ENCODE results near the gene TAF12.
A peak's percentile ranks its signal among the peaks of the same experiment; 100 is the strongest.

TAF12 gene

GRCh38 chr1:28644494-28644893, 1.6 kb upstream of the TAF12 start:
- DNase-seq (ENCODE audit: low read depth, low spot score), result no peak
- Histone ChIP-seq H3K4me1 (ENCODE audit: control insufficient read depth, insufficient read depth, low read length) (no peaks in the 10 kb centered on the region), H3K27ac (ENCODE audit: low read length) (no peak overlapping the region), H3K27me3 (ENCODE audit: control insufficient read depth, insufficient read depth, low read length) (no peaks in the 10 kb centered on the region), H3K9me3 (ENCODE audit: control insufficient read depth, insufficient read depth, low read length) (no peaks in the 10 kb centered on the region), H3K36me3 (ENCODE audit: control insufficient read depth, insufficient read depth, low read length) (no peaks in the 10 kb centered on the region), H3K4me3 (ENCODE audit: low read length) (no peak overlapping the region)
- 100% methylated on average over 1 of the region's 3 CpGs for whole genome bisulfite sequencing (ENCODE audit: insufficient coverage, insufficient read length)

- no peak overlapping the region for H3K27ac ChIP-seq (ENCODE audit: low read length)
- DNase-seq (ENCODE audit: low read depth, low spot score), result no peak
- H3K4me3 ChIP-seq (ENCODE audit: low read length), result peak overlapping the region; percentile 60
- no peaks in the 10 kb centered on the region for H3K9me3 ChIP-seq (ENCODE audit: control insufficient read depth, insufficient read depth, low read length)
- H3K4me1 ChIP-seq (ENCODE audit: control insufficient read depth, insufficient read depth, low read length), result no peaks in the 10 kb centered on the region
- H3K27me3 ChIP-seq (ENCODE audit: control insufficient read depth, insufficient read depth, low read length), result no peaks in the 10 kb centered on the region
- WGBS (ENCODE audit: insufficient coverage, insufficient read length), result no CpG with 5 or more reads among the region's 26 CpGs
- no peaks in the 10 kb centered on the region for H3K36me3 ChIP-seq (ENCODE audit: control insufficient read depth, insufficient read depth, low read length)
Observed at GRCh38 chr1:28642056-28642846, 616 bp downstream of the TAF12 start.

- Histone ChIP-seq H3K27ac (ENCODE audit: low read length) (no peak overlapping the region), H3K4me3 (ENCODE audit: low read length) (no peak overlapping the region), H3K9me3 (ENCODE audit: control insufficient read depth, insufficient read depth, low read length) (no peaks in the 10 kb centered on the region), H3K27me3 (ENCODE audit: control insufficient read depth, insufficient read depth, low read length) (no peaks in the 10 kb centered on the region), H3K36me3 (ENCODE audit: control insufficient read depth, insufficient read depth, low read length) (no peaks in the 10 kb centered on the region), H3K4me1 (ENCODE audit: control insufficient read depth, insufficient read depth, low read length) (no peaks in the 10 kb centered on the region)
- WGBS (ENCODE audit: insufficient coverage, insufficient read length), result no CpG with 5 or more reads among the region's 1 CpG
- no peak for DNase-seq (ENCODE audit: low read depth, low spot score)
Observed at GRCh38 chr1:28640766-28641165, 2.1 kb downstream of the TAF12 start.

GRCh38 chr1:28632560-28632959, 10.3 kb downstream of the TAF12 start:
- H3K4me3 ChIP-seq (ENCODE audit: low read length), result no peak overlapping the region
- no peak for DNase-seq (ENCODE audit: low read depth, low spot score)
- no peaks in the 10 kb centered on the region for H3K4me1 ChIP-seq (ENCODE audit: control insufficient read depth, insufficient read depth, low read length)
- no peaks in the 10 kb centered on the region for H3K9me3 ChIP-seq (ENCODE audit: control insufficient read depth, insufficient read depth, low read length)
- H3K27me3 ChIP-seq (ENCODE audit: control insufficient read depth, insufficient read depth, low read length), result no peaks in the 10 kb centered on the region
- H3K36me3 ChIP-seq (ENCODE audit: control insufficient read depth, insufficient read depth, low read length), result no peaks in the 10 kb centered on the region
- no CpG with 5 or more reads among the region's 4 CpGs for WGBS (ENCODE audit: insufficient coverage, insufficient read length)
- no peak overlapping the region for H3K27ac ChIP-seq (ENCODE audit: low read length)

- no peaks in the 10 kb centered on the region for H3K4me1 ChIP-seq (ENCODE audit: control insufficient read depth, insufficient read depth, low read length)
- H3K4me3 ChIP-seq (ENCODE audit: low read length), result no peak overlapping the region
- no peaks in the 10 kb centered on the region for H3K27me3 ChIP-seq (ENCODE audit: control insufficient read depth, insufficient read depth, low read length)
- H3K9me3 ChIP-seq (ENCODE audit: control insufficient read depth, insufficient read depth, low read length), result no peaks in the 10 kb centered on the region
- 92% methylated on average over 1 of the region's 1 CpG for WGBS (ENCODE audit: insufficient coverage, insufficient read length)
- no peak overlapping the region for H3K27ac ChIP-seq (ENCODE audit: low read length)
- H3K36me3 ChIP-seq (ENCODE audit: control insufficient read depth, insufficient read depth, low read length), result no peaks in the 10 kb centered on the region
- DNase-seq (ENCODE audit: low read depth, low spot score), result no peak
Observed at GRCh38 chr1:28631713-28632112, 11.2 kb downstream of the TAF12 start.

- H3K27ac ChIP-seq (ENCODE audit: low read length), result no peak overlapping the region
- no peak overlapping the region for H3K4me3 ChIP-seq (ENCODE audit: low read length)
- DNase-seq (ENCODE audit: low read depth, low spot score), result no peak
- no peaks in the 10 kb centered on the region for H3K27me3 ChIP-seq (ENCODE audit: control insufficient read depth, insufficient read depth, low read length)
- peaks cover 6% of the 10 kb centered on the region; the same call in 1 of the 2 replicates for H3K36me3 ChIP-seq (ENCODE audit: control insufficient read depth, insufficient read depth, low read length)
- WGBS (ENCODE audit: insufficient coverage, insufficient read length), result no CpG with 5 or more reads among the region's 5 CpGs
- no peaks in the 10 kb centered on the region for H3K4me1 ChIP-seq (ENCODE audit: control insufficient read depth, insufficient read depth, low read length)
- H3K9me3 ChIP-seq (ENCODE audit: control insufficient read depth, insufficient read depth, low read length), result no peaks in the 10 kb centered on the region
Observed at GRCh38 chr1:28613175-28613574, 29.7 kb downstream of the TAF12 start.

GRCh38 chr1:28606771-28607170, 36.1 kb downstream of the TAF12 start:
- WGBS (ENCODE audit: insufficient coverage, insufficient read length), result no CpG with 5 or more reads among the region's 2 CpGs
- peaks cover 3% of the 10 kb centered on the region; the same call in 1 of the 2 replicates for H3K36me3 ChIP-seq (ENCODE audit: control insufficient read depth, insufficient read depth, low read length)
- H3K4me3 ChIP-seq (ENCODE audit: low read length), result no peak overlapping the region
- H3K27ac ChIP-seq (ENCODE audit: low read length), result no peak overlapping the region
- H3K9me3 ChIP-seq (ENCODE audit: control insufficient read depth, insufficient read depth, low read length), result no peaks in the 10 kb centered on the region
- H3K4me1 ChIP-seq (ENCODE audit: control insufficient read depth, insufficient read depth, low read length), result no peaks in the 10 kb centered on the region
- DNase-seq (ENCODE audit: low read depth, low spot score), result no peak
- H3K27me3 ChIP-seq (ENCODE audit: control insufficient read depth, insufficient read depth, low read length), result no peaks in the 10 kb centered on the region; the same call in 1 of the 2 replicates

- peaks cover 3% of the 10 kb centered on the region; the same call in 1 of the 2 replicates for H3K36me3 ChIP-seq (ENCODE audit: control insufficient read depth, insufficient read depth, low read length)
- no peak for DNase-seq (ENCODE audit: low read depth, low spot score)
- no peak overlapping the region for H3K27ac ChIP-seq (ENCODE audit: low read length)
- H3K4me1 ChIP-seq (ENCODE audit: control insufficient read depth, insufficient read depth, low read length), result no peaks in the 10 kb centered on the region
- H3K27me3 ChIP-seq (ENCODE audit: control insufficient read depth, insufficient read depth, low read length), result no peaks in the 10 kb centered on the region; the same call in 1 of the 2 replicates
- no CpG with 5 or more reads among the region's 6 CpGs for WGBS (ENCODE audit: insufficient coverage, insufficient read length)
- H3K4me3 ChIP-seq (ENCODE audit: low read length), result no peak overlapping the region
- no peaks in the 10 kb centered on the region for H3K9me3 ChIP-seq (ENCODE audit: control insufficient read depth, insufficient read depth, low read length)
Observed at GRCh38 chr1:28604962-28605361, 37.9 kb downstream of the TAF12 start.

GRCh38 chr1:28604411-28604810, 38.5 kb downstream of the TAF12 start:
- no CpG with 5 or more reads among the region's 5 CpGs for WGBS (ENCODE audit: insufficient coverage, insufficient read length)
- Histone ChIP-seq H3K4me3 (ENCODE audit: low read length) (no peak overlapping the region), H3K27ac (ENCODE audit: low read length) (no peak overlapping the region), H3K27me3 (ENCODE audit: control insufficient read depth, insufficient read depth, low read length) (no peaks in the 10 kb centered on the region; the same call in 1 of the 2 replicates), H3K9me3 (ENCODE audit: control insufficient read depth, insufficient read depth, low read length) (no peaks in the 10 kb centered on the region), H3K36me3 (ENCODE audit: control insufficient read depth, insufficient read depth, low read length) (peaks cover 3% of the 10 kb centered on the region; the same call in 1 of the 2 replicates), H3K4me1 (ENCODE audit: control insufficient read depth, insufficient read depth, low read length) (no peaks in the 10 kb centered on the region)
- no peak for DNase-seq (ENCODE audit: low read depth, low spot score)

GRCh38 chr1:28602536-28603439, 40.1 kb downstream of the TAF12 start:
- no CpG with 5 or more reads among the region's 15 CpGs for WGBS (ENCODE audit: insufficient coverage, insufficient read length)
- Histone ChIP-seq H3K27me3 (ENCODE audit: control insufficient read depth, insufficient read depth, low read length) (no peaks in the 10 kb centered on the region; the same call in 1 of the 2 replicates), H3K4me1 (ENCODE audit: control insufficient read depth, insufficient read depth, low read length) (no peaks in the 10 kb centered on the region), H3K9me3 (ENCODE audit: control insufficient read depth, insufficient read depth, low read length) (no peaks in the 10 kb centered on the region), H3K4me3 (ENCODE audit: low read length) (no peak overlapping the region), H3K36me3 (ENCODE audit: control insufficient read depth, insufficient read depth, low read length) (peaks cover 3% of the 10 kb centered on the region; the same call in 1 of the 2 replicates), H3K27ac (ENCODE audit: low read length) (no peak overlapping the region)
- DNase-seq (ENCODE audit: low read depth, low spot score), result no peak

Measured in iPS DF 6.9 (cell line).